ENCODE data around the gene NR6A1.

NR6A1 gene

GRCh38 chr9:124562328-124562727, 208.8 kb downstream of the NR6A1 start:
- DNase-seq: no peak

GRCh38 chr9:124559871-124560270, 211.2 kb downstream of the NR6A1 start:
- peak; percentile 73 for DNase-seq

- DNase-seq: no peak
Measured at GRCh38 chr9:124558777-124559470, 212.2 kb downstream of the NR6A1 start.

- no peak for DNase-seq
Measured at GRCh38 chr9:124557895-124558294, 213.2 kb downstream of the NR6A1 start.

GRCh38 chr9:124555043-124555442, 216.1 kb downstream of the NR6A1 start:
- DNase-seq: no peak

GRCh38 chr9:124553738-124554137, 217.4 kb downstream of the NR6A1 start:
- peak; percentile 83 for DNase-seq

- no peak for DNase-seq
Measured at GRCh38 chr9:124552273-124552605, 218.9 kb downstream of the NR6A1 start.

- DNase-seq: peak; percentile 68
Measured at GRCh38 chr9:124551472-124552272, 219.4 kb downstream of the NR6A1 start.

GRCh38 chr9:124550072-124550471, 221.0 kb downstream of the NR6A1 start:
- DNase-seq: no peak

- no peak for DNase-seq
Measured at GRCh38 chr9:124549016-124549415, 222.1 kb downstream of the NR6A1 start.

- no peak for DNase-seq
Measured at GRCh38 chr9:124544535-124544934, 226.6 kb downstream of the NR6A1 start.

- no peak for DNase-seq
Measured at GRCh38 chr9:124541824-124542223, 229.3 kb downstream of the NR6A1 start.

- no peak for DNase-seq
Measured at GRCh38 chr9:124537926-124538325, 233.2 kb downstream of the NR6A1 start.

- no peak for DNase-seq
Measured at GRCh38 chr9:124535846-124536245, 235.3 kb downstream of the NR6A1 start.

- no peak for DNase-seq
Measured at GRCh38 chr9:124532897-124533296, 238.2 kb downstream of the NR6A1 start.

- no peak for DNase-seq
Measured at GRCh38 chr9:124531115-124531514, 240.0 kb downstream of the NR6A1 start.

GRCh38 chr9:124530246-124530645, 240.9 kb downstream of the NR6A1 start:
- DNase-seq: no peak

- DNase-seq: peak; percentile 12
Measured at GRCh38 chr9:124527781-124528180, 243.3 kb downstream of the NR6A1 start.

GRCh38 chr9:124526174-124526573, 244.9 kb downstream of the NR6A1 start:
- DNase-seq: no peak

- no peak for DNase-seq
Measured at GRCh38 chr9:124522121-124523098, 248.7 kb downstream of the NR6A1 start.

GRCh38 chr9:124521142-124521541, 250.0 kb downstream of the NR6A1 start:
- no peak for DNase-seq

- no peak for DNase-seq
Measured at GRCh38 chr9:124520206-124520596, 250.9 kb downstream of the NR6A1 start.

- no peak for DNase-seq
Measured at GRCh38 chr9:124518116-124518515, 253.0 kb downstream of the NR6A1 start.

Data from fibroblast of skin of back (primary cell).